Measurements from ENCODE around the gene PAX8.

Gene PAX8

DNA sequence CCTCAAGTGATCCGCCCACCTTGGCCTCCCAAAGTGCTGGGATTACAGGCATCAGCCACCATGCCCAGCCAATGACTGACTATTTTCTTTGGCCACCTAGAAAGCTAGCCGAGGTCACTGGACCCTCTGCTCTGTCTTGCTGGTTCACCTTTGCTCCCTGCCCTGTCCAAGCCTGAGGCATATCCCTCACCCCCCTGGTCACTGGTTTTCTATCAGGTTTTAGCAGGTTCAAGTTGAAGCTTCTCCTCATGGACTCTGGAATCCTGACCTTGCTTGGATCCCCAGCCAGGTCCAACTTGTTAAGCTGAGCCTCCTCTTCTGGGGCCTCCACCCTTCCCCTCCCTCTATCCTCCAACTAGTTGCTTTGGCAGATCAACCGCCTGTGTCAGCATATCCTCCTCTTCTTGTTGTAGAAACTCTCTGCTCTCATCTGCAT lies 33.4 kb downstream of the PAX8 start:
- no peak for TF ChIP-seq CTCF (IDR thresholded peaks at IDR 0.05; ENCODE audit: borderline replicate concordance, control extremely low read depth, extremely low read depth, insufficient read depth, missing control alignments)
- in situ Hi-C loops (cut with MboI; ENCODE audit: low sequenced_read_pairs, unreplicated experiment) = no loop called here
- no peak for DNase-seq (ENCODE audit: low spot score)

DNA sequence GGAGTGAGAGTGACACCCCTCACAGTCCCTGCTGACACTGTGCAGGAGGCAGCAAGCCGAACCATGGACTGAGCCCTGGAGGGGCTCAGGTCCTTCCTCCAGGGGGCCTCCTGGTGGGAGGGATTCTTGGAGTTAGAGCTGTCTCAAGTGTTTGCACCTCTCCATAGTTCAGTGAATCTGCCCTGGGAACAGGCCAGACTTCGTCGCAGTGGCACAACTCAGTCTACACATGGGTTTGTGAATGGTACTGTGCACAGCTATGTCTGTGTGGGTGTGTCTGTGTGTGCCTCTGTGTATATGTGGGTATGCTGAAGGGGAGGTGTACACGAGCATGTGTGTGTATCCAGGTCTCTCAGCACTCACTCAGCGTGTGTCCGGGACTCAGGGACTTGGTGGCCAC lies 36.4 kb downstream of the PAX8 start:
- in situ Hi-C loops (cut with MboI; ENCODE audit: low sequenced_read_pairs, unreplicated experiment) = no loop called here
- DNase-seq (ENCODE audit: low spot score) = no peak
- no peak for TF ChIP-seq CTCF (IDR thresholded peaks at IDR 0.05; ENCODE audit: borderline replicate concordance, control extremely low read depth, extremely low read depth, insufficient read depth, missing control alignments)

- TF ChIP-seq CTCF (IDR thresholded peaks at IDR 0.05; ENCODE audit: borderline replicate concordance, control extremely low read depth, extremely low read depth, insufficient read depth, missing control alignments) = no peak
- DNase-seq (ENCODE audit: low spot score) = no peak
- in situ Hi-C loops (cut with MboI; ENCODE audit: low sequenced_read_pairs, unreplicated experiment) = no loop called here
Observed at GRCh38 chr2:113240915-113241911, 37.5 kb downstream of the PAX8 start.

DNA sequence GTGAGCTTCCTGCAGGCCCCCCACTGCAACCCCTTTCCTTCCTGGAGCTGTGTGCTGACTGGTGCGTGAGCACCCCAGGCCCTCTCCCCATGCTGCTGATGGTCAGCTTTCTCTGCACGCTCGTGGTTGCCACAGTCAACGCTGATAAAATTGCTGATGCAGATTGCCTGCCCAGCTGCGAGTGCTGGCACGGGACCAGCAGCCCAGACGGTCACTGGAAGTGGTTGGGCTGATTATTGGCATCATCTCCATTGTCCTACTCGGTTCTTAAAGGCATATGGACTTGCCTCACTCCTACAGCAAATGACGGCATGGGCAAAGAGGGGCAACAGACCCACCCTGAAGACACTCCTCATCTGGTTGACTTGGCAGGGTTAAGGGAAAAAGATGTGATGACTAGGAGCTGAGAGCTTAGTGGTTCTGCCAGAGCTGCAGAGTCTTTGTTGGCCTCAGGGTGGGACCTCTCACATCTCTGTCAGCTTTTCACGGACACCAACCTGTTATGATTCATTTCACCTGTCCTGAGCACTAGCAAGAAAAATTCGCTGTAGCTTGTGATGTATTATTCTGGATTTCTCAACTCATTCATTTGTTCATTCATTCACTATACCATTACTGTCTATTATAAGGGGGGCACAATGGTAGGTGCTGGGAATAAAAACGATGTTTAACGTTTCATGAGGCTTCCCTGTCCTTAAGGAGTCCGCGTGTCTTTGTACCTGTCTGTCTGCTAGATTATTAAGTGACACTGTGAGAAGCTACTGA lies 38.4 kb downstream of the PAX8 start:
- no peak for DNase-seq (ENCODE audit: low spot score)
- in situ Hi-C loops (cut with MboI; ENCODE audit: low sequenced_read_pairs, unreplicated experiment) = no loop called here
- TF ChIP-seq CTCF (IDR thresholded peaks at IDR 0.05; ENCODE audit: borderline replicate concordance, control extremely low read depth, extremely low read depth, insufficient read depth, missing control alignments) = no peak

DNA sequence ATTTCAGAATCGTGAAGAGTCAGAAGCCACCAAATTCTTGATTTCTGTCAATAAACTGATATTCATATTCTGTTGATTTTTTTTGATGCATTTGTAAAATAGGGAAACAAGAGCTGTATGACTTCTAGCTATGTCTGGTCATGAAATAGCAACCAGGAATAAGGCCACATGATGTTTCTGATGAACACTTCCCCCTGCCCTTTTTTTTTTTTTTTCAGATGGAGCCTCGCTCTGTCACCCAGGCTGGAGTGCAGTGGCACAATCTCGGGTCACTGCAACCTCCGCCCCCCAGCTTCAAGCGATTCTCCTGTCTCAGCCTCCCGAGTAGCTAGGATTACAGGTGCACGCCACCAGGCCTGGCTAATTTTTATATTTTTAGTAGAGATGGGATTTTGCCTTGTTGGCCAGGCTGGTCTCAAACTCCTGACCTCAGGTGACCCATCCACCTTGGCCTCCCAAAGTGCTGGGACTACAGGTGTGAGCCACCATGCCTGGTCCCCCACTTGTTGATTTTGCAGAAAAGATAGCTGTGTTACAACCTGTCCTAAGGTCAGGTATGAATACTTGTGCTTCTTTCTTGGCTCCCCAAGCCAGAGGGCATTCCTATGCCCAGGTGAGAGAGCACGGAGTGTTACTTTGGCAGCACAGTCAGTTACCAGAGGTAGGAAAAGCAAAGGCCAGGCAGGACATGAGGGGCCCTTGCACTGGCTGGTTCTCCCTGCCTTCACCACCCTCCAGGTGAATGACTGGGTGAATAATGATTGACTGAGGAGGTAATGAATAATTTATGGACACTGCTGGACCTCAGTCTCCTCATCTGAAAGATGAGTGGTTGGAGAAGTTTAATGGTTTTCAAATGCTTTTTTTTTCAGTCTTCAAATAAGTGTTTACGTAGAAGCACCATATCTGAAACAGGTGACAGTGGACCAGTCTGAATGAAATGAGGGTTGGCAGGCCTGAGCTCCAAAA lies 39.6 kb downstream of the PAX8 start:
- TF ChIP-seq CTCF (IDR thresholded peaks at IDR 0.05; ENCODE audit: borderline replicate concordance, control extremely low read depth, extremely low read depth, insufficient read depth, missing control alignments) = no peak
- in situ Hi-C loops (cut with MboI; ENCODE audit: low sequenced_read_pairs, unreplicated experiment) = no loop called here
- DNase-seq (ENCODE audit: low spot score) = no peak

All from GM13976 (cell line).